Uterus (tissue), 4 donors: ENCODE results near the gene SLC16A2. TPM values are rescaled to one million over a fixed set of nuclear protein-coding genes. Genes with fewer than 3 reads are reported as not detected.
A peak's percentile ranks its signal among the peaks of the same experiment; 100 is the strongest.

Experiments used
- DNase-seq, 2 donors: peaks; one replicate each; pipeline ENCODE4 v3.0.0-alpha.2; 2019 to 2020
- H3K27ac ChIP-seq, 2 donors: fragments of 200-600 bp; sonication (generic); 1 replicate in 1 of 2; 2 replicates in 1 of 2; pipeline ENCODE4 v1.5.1; 2016 to 2018
- H3K27me3 ChIP-seq, 2 donors: fragments of 200-600 bp; sonication (generic); one replicate each; pipeline ENCODE4 v1.5.1; 2018 to 2019; ENCODE audit warnings: control low read depth in 1 of 2
- H3K36me3 ChIP-seq, 2 donors: fragments of 200-600 bp; sonication (generic); one replicate each; pipeline ENCODE4 v1.5.1; 2019; ENCODE audit warnings: control low read depth in 1 of 2
- H3K4me1 ChIP-seq, 2 donors: fragments of 200-600 bp; sonication (generic); one replicate each; pipeline ENCODE4 v1.5.1; 2018 to 2019; ENCODE audit warnings: control low read depth in 1 of 2
- H3K4me3 ChIP-seq, 2 donors: fragments of 200-600 bp; sonication (generic); 1 replicate in 1 of 2; 2 replicates in 1 of 2; pipeline ENCODE4 v1.5.1; 2018 to 2019; ENCODE audit warnings: mild to moderate bottlenecking in 1 of 2
- H3K9me3 ChIP-seq, 2 donors: fragments of 200-600 bp; sonication (generic); one replicate each; pipeline ENCODE4 v1.5.1; 2019; ENCODE audit warnings: control low read depth in 1 of 2
- CTCF ChIP-seq, 4 experiments: fragments of 200-600 bp in 2 of 4; fragments of 450-650 bp in 2 of 4; sonication (generic) in 2 of 4; IDR thresholded peaks; one replicate each; pipeline ENCODE4 v1.5.1; 2016 to 2019; ENCODE audit warnings: antibody characterized with exemption in 4 of 4, mild to moderate bottlenecking in 2 of 4, moderate library complexity in 1 of 4
- POLR2A ChIP-seq, 2 donors: fragments of 450-650 bp; IDR thresholded peaks; one replicate each; pipeline ENCODE4 v1.6.1; 2016; ENCODE audit warnings: antibody characterized with exemption in 2 of 2, mild to moderate bottlenecking in 1 of 2, moderate library complexity in 1 of 2
- intact Hi-C: fragments of 100-400 bp; cut with DNase I; formaldehyde crosslinking; loops from one replicate; pipeline ENCODE4 v1.15.1; 2023; ENCODE audit warnings: low total_unique reads
- total RNA-seq, 4 donors: library from RNA; depleted of rRNA in 3 of 4; stranded (reverse); fragments of >200 nt in 3 of 4; gene quantifications; one replicate each; pipeline versions ENCODE4 v1.1.0 to v1.2.4, GENCODE V29; 2014 to 2023
- donor health status: DM: yes; HTN: yes; CAD: no.

The SLC16A2 gene
- total RNA-seq, 4 donors from 2014 or later, result 4.4 to 26.1 (median 8.2) TPM

- DNase-seq, result no peak
- Histone ChIP-seq H3K27ac (no peak overlapping the region), H3K27me3 (no peaks in the 10 kb centered on the region), H3K36me3 (no peaks in the 10 kb centered on the region), H3K9me3 (no peaks in the 10 kb centered on the region), H3K4me3 (no peak overlapping the region), H3K4me1 (no peaks in the 10 kb centered on the region)
- intact Hi-C loops, result no loop called here
- TF ChIP-seq CTCF (IDR thresholded peaks at IDR 0.05) (no peak), POLR2A (IDR thresholded peaks at IDR 0.05) (no peak)
These were observed 124.7 kb downstream of the SLC16A2 start for GRCh38 chrX:74545880-74546523.

- Histone ChIP-seq H3K4me1 (no peaks in the 10 kb centered on the region), H3K36me3 (no peaks in the 10 kb centered on the region), H3K4me3 (no peak overlapping the region), H3K9me3 (no peaks in the 10 kb centered on the region), H3K27me3 (no peaks in the 10 kb centered on the region), H3K27ac (no peak overlapping the region)
- no peak for DNase-seq
- intact Hi-C loops, result no loop called here
- TF ChIP-seq CTCF (IDR thresholded peaks at IDR 0.05) (no peak), POLR2A (IDR thresholded peaks at IDR 0.05) (no peak)
These were observed 125.7 kb downstream of the SLC16A2 start for GRCh38 chrX:74546984-74547383.

- H3K4me1 ChIP-seq, result no peaks in the 10 kb centered on the region
- peak overlapping the region; percentile 18 to 65 for H3K27ac ChIP-seq
- no peaks in the 10 kb centered on the region for H3K36me3 ChIP-seq
- TF ChIP-seq POLR2A (IDR thresholded peaks at IDR 0.05), result no peak
- TF ChIP-seq CTCF (IDR thresholded peaks at IDR 0.05), result peak; percentile 95 to 98 (median 96)
- no peak overlapping the region for H3K4me3 ChIP-seq
- DNase-seq, result peak; percentile 83 to 84
- H3K9me3 ChIP-seq, result no peaks in the 10 kb centered on the region
- intact Hi-C loops, result no loop called here
- no peaks in the 10 kb centered on the region for H3K27me3 ChIP-seq
These were observed 129.1 kb downstream of the SLC16A2 start for GRCh38 chrX:74550295-74550802.

GRCh38 chrX:74551934-74552333 is 130.6 kb downstream of the SLC16A2 start:
- H3K36me3 ChIP-seq, result no peaks in the 10 kb centered on the region
- no peak for DNase-seq
- H3K9me3 ChIP-seq, result no peaks in the 10 kb centered on the region
- no peaks in the 10 kb centered on the region for H3K27me3 ChIP-seq
- H3K4me1 ChIP-seq, result no peaks in the 10 kb centered on the region
- H3K4me3 ChIP-seq, result no peak overlapping the region
- H3K27ac ChIP-seq, result no peak overlapping the region
- TF ChIP-seq CTCF (IDR thresholded peaks at IDR 0.05) (no peak), POLR2A (IDR thresholded peaks at IDR 0.05) (no peak)
- intact Hi-C loops, result no loop called here

- H3K27ac ChIP-seq, result no peak overlapping the region
- DNase-seq, result no peak
- TF ChIP-seq CTCF (IDR thresholded peaks at IDR 0.05), result no peak
- TF ChIP-seq POLR2A (IDR thresholded peaks at IDR 0.05), result no peak
- no peaks in the 10 kb centered on the region for H3K9me3 ChIP-seq
- no peaks in the 10 kb centered on the region for H3K27me3 ChIP-seq
- intact Hi-C loops, result no loop called here
- H3K4me3 ChIP-seq, result no peak overlapping the region
- H3K36me3 ChIP-seq, result no peaks in the 10 kb centered on the region
- no peaks in the 10 kb centered on the region for H3K4me1 ChIP-seq
These were observed 136.1 kb downstream of the SLC16A2 start for GRCh38 chrX:74557378-74557777.
